WERI-Rb-1 (cell line): ENCODE data around the gene MMEL1.
"Not testable (repeated sequence)": the region's sequence is repeated elsewhere in the genome, so short reads cannot be mapped to it uniquely, and the experiment has no call there.

ENCODE experiments used
- DNase-seq: peaks from one replicate; pipeline ENCODE4 v3.0.0-alpha.2; 2020
- H3K27ac ChIP-seq: fragments of 250-450 bp; sonication (Bioruptor Pico); 2 replicates; pipeline ENCODE4 v1.5.1; 2020; ENCODE audit warnings: mild to moderate bottlenecking, moderate library complexity
- H3K27me3 ChIP-seq: fragments of 250-450 bp; sonication (Bioruptor Pico); 2 replicates; pipeline ENCODE4 v1.5.1; 2021; ENCODE audit warnings: mild to moderate bottlenecking, low read depth, moderate library complexity; ENCODE audit not compliant: insufficient read depth, severe bottlenecking
- H3K36me3 ChIP-seq: fragments of 250-450 bp; sonication (Bioruptor Pico); 2 replicates; pipeline ENCODE4 v1.5.1; 2020; ENCODE audit warnings: mild to moderate bottlenecking, moderate library complexity
- H3K4me3 ChIP-seq: 2 replicates; pipeline ENCODE4 v1.5.1; 2011; ENCODE audit warnings: low read depth, mild to moderate bottlenecking, control low read depth, low read length
- H3K9me3 ChIP-seq: fragments of 250-450 bp; sonication (Bioruptor Pico); 2 replicates; pipeline ENCODE4 v1.5.1; 2021; ENCODE audit warnings: mild to moderate bottlenecking, moderate library complexity; ENCODE audit not compliant: severe bottlenecking
- TF ChIP-seq, protein P1 (sequence below): IDR thresholded peaks from 2 replicates; pipeline ENCODE4 v1.5.1; 2011; ENCODE audit warnings: low read depth, mild to moderate bottlenecking, control low read depth, inconsistent platforms, low read length

Gene MMEL1

GRCh38 chr1:2583871-2584351 is 48.9 kb downstream of the MMEL1 start:
- Histone ChIP-seq H3K4me3 (no peak overlapping the region), H3K36me3 (no peaks in the 10 kb centered on the region), H3K27me3 (no peaks in the 10 kb centered on the region), H3K27ac (no peak overlapping the region), H3K9me3 (no peaks in the 10 kb centered on the region)
- no peak for DNase-seq
- TF ChIP-seq, protein P1, sequence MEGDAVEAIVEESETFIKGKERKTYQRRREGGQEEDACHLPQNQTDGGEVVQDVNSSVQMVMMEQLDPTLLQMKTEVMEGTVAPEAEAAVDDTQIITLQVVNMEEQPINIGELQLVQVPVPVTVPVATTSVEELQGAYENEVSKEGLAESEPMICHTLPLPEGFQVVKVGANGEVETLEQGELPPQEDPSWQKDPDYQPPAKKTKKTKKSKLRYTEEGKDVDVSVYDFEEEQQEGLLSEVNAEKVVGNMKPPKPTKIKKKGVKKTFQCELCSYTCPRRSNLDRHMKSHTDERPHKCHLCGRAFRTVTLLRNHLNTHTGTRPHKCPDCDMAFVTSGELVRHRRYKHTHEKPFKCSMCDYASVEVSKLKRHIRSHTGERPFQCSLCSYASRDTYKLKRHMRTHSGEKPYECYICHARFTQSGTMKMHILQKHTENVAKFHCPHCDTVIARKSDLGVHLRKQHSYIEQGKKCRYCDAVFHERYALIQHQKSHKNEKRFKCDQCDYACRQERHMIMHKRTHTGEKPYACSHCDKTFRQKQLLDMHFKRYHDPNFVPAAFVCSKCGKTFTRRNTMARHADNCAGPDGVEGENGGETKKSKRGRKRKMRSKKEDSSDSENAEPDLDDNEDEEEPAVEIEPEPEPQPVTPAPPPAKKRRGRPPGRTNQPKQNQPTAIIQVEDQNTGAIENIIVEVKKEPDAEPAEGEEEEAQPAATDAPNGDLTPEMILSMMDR = no peak

GRCh38 chr1:2583331-2583791 is 49.5 kb downstream of the MMEL1 start:
- Histone ChIP-seq H3K27ac (no peak overlapping the region), H3K27me3 (no peaks in the 10 kb centered on the region), H3K9me3 (no peaks in the 10 kb centered on the region), H3K36me3 (no peaks in the 10 kb centered on the region), H3K4me3 (no peak overlapping the region)
- TF ChIP-seq, protein P1 = no peak
- DNase-seq = no peak

DNA sequence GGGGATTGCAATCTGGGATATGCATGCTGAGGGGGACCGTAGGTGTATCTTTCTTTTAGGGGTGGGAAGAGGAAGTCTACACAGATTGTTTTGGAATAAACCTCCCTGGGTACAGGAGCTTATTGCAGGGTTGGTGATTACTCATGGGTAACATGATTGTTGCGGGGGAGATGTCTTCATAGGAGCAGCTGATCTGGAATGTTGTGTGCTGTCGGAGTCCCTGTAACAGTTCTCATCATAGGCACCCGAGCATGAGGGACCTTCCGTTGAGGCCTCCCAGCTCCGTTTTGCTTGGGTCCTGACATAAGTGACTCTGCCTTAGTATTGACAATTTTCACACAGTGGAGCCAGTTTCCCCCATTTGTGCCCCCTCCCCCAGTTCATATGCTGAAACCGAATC is 50.4 kb downstream of the MMEL1 start:
- no peak for DNase-seq
- H3K9me3 ChIP-seq = no peaks in the 10 kb centered on the region
- no peak overlapping the region for H3K4me3 ChIP-seq
- no peak overlapping the region for H3K27ac ChIP-seq
- TF ChIP-seq, protein P1 = no peak
- H3K27me3 ChIP-seq = no peaks in the 10 kb centered on the region
- no peaks in the 10 kb centered on the region for H3K36me3 ChIP-seq

- Histone ChIP-seq H3K9me3 (no peaks in the 10 kb centered on the region), H3K27ac (no peak overlapping the region), H3K4me3 (no peak overlapping the region), H3K27me3 (no peaks in the 10 kb centered on the region), H3K36me3 (no peaks in the 10 kb centered on the region)
- TF ChIP-seq, protein P1 = no peak
- DNase-seq = no peak
Measured at GRCh38 chr1:2580691-2581090, 52.1 kb downstream of the MMEL1 start.

DNA sequence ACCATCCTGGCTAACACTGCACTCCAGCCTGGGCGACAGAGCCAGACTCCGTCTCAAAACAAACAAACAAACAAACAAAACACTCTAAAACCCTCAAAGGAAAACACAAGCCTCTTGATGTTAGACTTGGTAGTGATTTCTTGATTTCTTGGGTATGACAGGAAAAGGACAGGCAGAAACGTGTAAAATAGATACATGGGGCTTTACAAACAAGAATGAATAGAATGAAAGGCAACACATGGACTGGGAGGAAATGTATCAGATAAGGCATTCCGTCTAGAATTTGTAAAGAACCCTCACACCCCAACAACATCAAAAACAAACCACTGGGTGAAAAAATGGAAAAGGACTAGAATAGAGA is 54.1 kb downstream of the MMEL1 start:
- Histone ChIP-seq H3K4me3 (no peak overlapping the region), H3K27ac (no peak overlapping the region), H3K9me3 (peaks cover 3% of the 10 kb centered on the region), H3K36me3 (no peaks in the 10 kb centered on the region), H3K27me3 (no peaks in the 10 kb centered on the region)
- DNase-seq = no peak
- TF ChIP-seq, protein P1 = no peak

DNA sequence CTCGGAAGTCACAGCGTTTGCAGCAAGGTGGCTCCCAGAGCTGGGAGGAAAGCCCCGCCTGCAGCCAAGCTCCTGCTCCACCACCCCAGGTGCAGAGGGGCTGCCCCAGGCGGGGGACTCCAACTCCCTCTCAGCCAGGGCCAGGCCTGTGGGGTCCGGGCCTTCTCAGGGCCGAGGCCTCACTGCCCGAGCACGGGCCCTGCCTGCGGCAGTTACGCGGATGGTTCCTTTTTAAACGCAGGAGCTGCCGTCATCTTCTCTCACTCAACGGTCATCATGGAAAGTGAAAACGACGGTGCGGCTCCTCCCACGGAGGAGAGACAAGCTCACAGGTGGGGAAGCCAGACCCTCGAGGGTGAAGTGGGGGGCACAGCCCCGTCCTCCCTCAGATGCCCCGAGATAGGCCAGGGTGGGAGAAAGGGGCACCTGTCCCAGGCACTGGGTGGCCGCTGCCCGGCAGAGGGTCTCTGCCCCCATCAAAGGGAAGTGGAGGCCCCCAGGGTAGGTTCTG is 55.2 kb downstream of the MMEL1 start:
- not testable (repeated sequence) for H3K27ac ChIP-seq

More for the DNA sequence above, 55.2 kb downstream of the MMEL1 start:
- not testable (repeated sequence) for H3K36me3 ChIP-seq, DNase-seq, H3K4me3 ChIP-seq, H3K27me3 ChIP-seq
- peaks cover 14% of the 10 kb centered on the region for H3K9me3 ChIP-seq
